Esophagus muscularis mucosa (tissue), 4 donors: Measurements from ENCODE around the gene FSCN2. TPM values are rescaled to one million over a fixed set of nuclear protein-coding genes. Genes with fewer than 3 reads are reported as not detected.

Experiments used
- DNase-seq: peaks from one replicate; pipeline ENCODE4 v3.0.0-alpha.2; 2017; ENCODE audit errors: extremely low spot score
- H3K27ac ChIP-seq, 4 donors: fragments of 200-600 bp; sonication (generic); replicated peaks in 1 of 4; 1 replicate in 3 of 4; 2 replicates in 1 of 4; pipeline ENCODE4 v1.5.1; 2016 to 2019; ENCODE audit warnings: mild to moderate bottlenecking in 1 of 4
- H3K27me3 ChIP-seq, 4 donors: fragments of 200-600 bp; sonication (generic); one replicate each; pipeline versions ENCODE4 v1.5.1 to v1.6.0; 2016 to 2019
- H3K36me3 ChIP-seq, 4 donors: fragments of 200-600 bp; sonication (generic); one replicate each; pipeline ENCODE4 v1.5.1; 2016 to 2019
- H3K4me1 ChIP-seq, 4 donors: fragments of 200-600 bp; sonication (generic); one replicate each; pipeline ENCODE4 v1.5.1; 2016 to 2019
- H3K4me3 ChIP-seq, 4 donors: fragments of 200-600 bp; sonication (generic); 1 replicate in 2 of 4; 2 replicates in 2 of 4; pipeline ENCODE4 v1.5.1; 2016 to 2019; ENCODE audit warnings: mild to moderate bottlenecking in 4 of 4, moderate library complexity in 1 of 4
- H3K9me3 ChIP-seq, 4 donors: fragments of 200-600 bp; sonication (generic); 1 replicate in 3 of 4; 2 replicates in 1 of 4; pipeline ENCODE4 v1.5.1; 2016 to 2019
- CTCF ChIP-seq, 3 experiments: fragments of 200-600 bp in 2 of 3; fragments of 450-650 bp in 1 of 3; sonication (generic) in 2 of 3; IDR thresholded peaks; one replicate each; pipeline ENCODE4 v1.5.1; 2017 to 2019; ENCODE audit warnings: antibody characterized with exemption in 3 of 3, mild to moderate bottlenecking in 2 of 3, moderate library complexity in 1 of 3
- EP300 ChIP-seq: sonication (generic); formaldehyde crosslinking; IDR thresholded peaks from one replicate; pipeline ENCODE4 v1.6.1; 2017; ENCODE audit warnings: antibody characterized with exemption
- POLR2A ChIP-seq: fragments of 450-650 bp; IDR thresholded peaks from one replicate; pipeline ENCODE4 v1.6.1; 2017; ENCODE audit warnings: antibody characterized with exemption, moderate library complexity, mild to moderate bottlenecking, low read depth
- POLR2AphosphoS5 ChIP-seq, 2 donors: sonication (generic); formaldehyde crosslinking; IDR thresholded peaks; one replicate each; pipeline ENCODE4 v1.6.1; 2017; ENCODE audit warnings: antibody characterized with exemption in 2 of 2
- WGBS: methylation state at CpG from one replicate; pipeline ENCODE4 v1.1.5; 2018; 5-methylcytosine and 5-hydroxymethylcytosine counted together
- intact Hi-C: fragments of 100-400 bp; cut with DNase I; formaldehyde crosslinking; loops from one replicate; pipeline ENCODE4 v1.15.1; 2023
- total RNA-seq, 4 donors: library from RNA; depleted of rRNA; stranded (reverse); fragments of >200 nt; gene quantifications; one replicate each; pipeline versions ENCODE4 v1.1.0 to v1.2.1, GENCODE V29; 2016

FSCN2 gene
- total RNA-seq, 4 donors from 2014 or later, result 1.2 to 2.4 (median 1.7) TPM

- no peaks in the 10 kb centered on the region for H3K9me3 ChIP-seq
- peaks cover 0 to 8% (median 4%) of the 10 kb centered on the region in 4 donors for H3K27me3 ChIP-seq
- no peak for TF ChIP-seq POLR2A
- TF ChIP-seq EP300, result no peak
- no peak for TF ChIP-seq POLR2AphosphoS5 (IDR thresholded peaks at IDR 0.05)
- TF ChIP-seq CTCF (IDR thresholded peaks at IDR 0.05), result no peak
- DNase-seq, result no peak
- 81% methylated on average over 7 of the region's 15 CpGs for WGBS
- peaks cover under 1 to 5% (median 2%) of the 10 kb centered on the region in 4 donors for H3K4me1 ChIP-seq
- no peak overlapping the region for H3K4me3 ChIP-seq
- intact Hi-C loops, result no loop called here
- no peak overlapping the region for H3K27ac ChIP-seq
- H3K36me3 ChIP-seq, result peaks cover 38 to 96% (median 93%) of the 10 kb centered on the region in 4 donors
Measured at GRCh38 chr17:81542431-81543338, 14.5 kb downstream of the FSCN2 start.

DNA sequence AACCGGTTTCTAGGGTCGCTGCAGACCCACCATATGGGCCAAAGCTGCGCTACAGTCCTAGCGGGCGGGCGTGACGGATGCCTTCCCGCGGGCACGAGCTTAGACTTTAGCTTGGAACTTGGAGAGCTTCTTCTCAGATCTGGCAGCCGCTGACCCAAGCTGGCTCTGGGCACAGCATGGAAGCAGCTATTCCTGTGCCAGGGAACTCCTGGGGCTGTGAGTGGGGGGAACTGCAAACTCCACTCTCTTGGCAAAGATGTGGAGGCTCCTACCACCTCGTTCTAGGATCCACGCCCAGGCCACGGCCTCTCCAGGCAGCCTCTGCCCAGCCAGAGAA lies 15.1 kb downstream of the FSCN2 start:
- intact Hi-C loops, result no loop called here
- no peaks in the 10 kb centered on the region for H3K9me3 ChIP-seq
- peaks cover 0 to 1% (median 0%) of the 10 kb centered on the region in 4 donors for H3K27me3 ChIP-seq
- H3K36me3 ChIP-seq, result peaks cover 44 to 97% (median 95%) of the 10 kb centered on the region in 4 donors
- no CpG with 5 or more reads among the region's 14 CpGs for WGBS
- no peaks in the 10 kb centered on the region for H3K4me1 ChIP-seq
- H3K4me3 ChIP-seq, result no peak overlapping the region
- no peak for DNase-seq
- no peak for TF ChIP-seq EP300
- TF ChIP-seq CTCF (IDR thresholded peaks at IDR 0.05), result no peak
- no peak for TF ChIP-seq POLR2A
- TF ChIP-seq POLR2AphosphoS5 (IDR thresholded peaks at IDR 0.05), result no peak
- H3K27ac ChIP-seq, result no peak overlapping the region

- TF ChIP-seq POLR2AphosphoS5 (IDR thresholded peaks at IDR 0.05) (no peak), POLR2A (no peak), EP300 (no peak), CTCF (IDR thresholded peaks at IDR 0.05) (no peak)
- Histone ChIP-seq H3K36me3 (peaks cover 46 to 97% (median 95%) of the 10 kb centered on the region in 4 donors), H3K27ac (no peak overlapping the region), H3K4me3 (no peak overlapping the region), H3K27me3 (no peaks in the 10 kb centered on the region), H3K4me1 (no peaks in the 10 kb centered on the region), H3K9me3 (no peaks in the 10 kb centered on the region)
- no peak for DNase-seq
- 97% methylated on average over 5 of the region's 15 CpGs for WGBS
- intact Hi-C loops, result no loop called here
Measured at GRCh38 chr17:81543756-81544155, 15.6 kb downstream of the FSCN2 start.

- H3K27ac ChIP-seq, result no peak overlapping the region
Measured at GRCh38 chr17:81544281-81544974, 16.3 kb downstream of the FSCN2 start.

More at GRCh38 chr17:81544281-81544974, 16.3 kb downstream of the FSCN2 start:
- intact Hi-C loops, result no loop called here
- DNase-seq, result no peak
- no peak for TF ChIP-seq POLR2A
- TF ChIP-seq EP300, result no peak
- TF ChIP-seq POLR2AphosphoS5 (IDR thresholded peaks at IDR 0.05), result no peak
- TF ChIP-seq CTCF (IDR thresholded peaks at IDR 0.05), result no peak
- Histone ChIP-seq H3K4me3 (no peak overlapping the region), H3K27me3 (no peaks in the 10 kb centered on the region), H3K9me3 (no peaks in the 10 kb centered on the region), H3K4me1 (peaks cover 0 to 3% (median 0%) of the 10 kb centered on the region in 4 donors), H3K36me3 (peaks cover 52 to 97% (median 96%) of the 10 kb centered on the region in 4 donors)
- WGBS, result 89% methylated on average over 11 of the region's 16 CpGs
